HG03025 (cell line): ENCODE data around the gene C1orf74.

Experiments used
- ATAC-seq: cut with Tn5 transposase; IDR thresholded peaks from one replicate; pipeline ENCODE4 v1.9.1; 2021; ENCODE audit warnings: mild to moderate bottlenecking, moderate library complexity; ENCODE audit not compliant: unreplicated experiment, low FRiP score

The C1orf74 gene

GRCh38 chr1:209784265-209785169, at the start of gene C1orf74:
Gene C1orf74, minus strand, starts transcription at chr1:209784559. Its CDS starts 925 bp downstream, at chr1:209783634.
- peak; percentile 99 for ATAC-seq

- ATAC-seq, result no peak
These were observed 47.3 kb upstream of the C1orf74 start for GRCh38 chr1:209831615-209832014.

GRCh38 chr1:209830722-209831121, 46.4 kb upstream of the C1orf74 start:
- ATAC-seq, result no peak

- ATAC-seq, result no peak
These were observed 45.4 kb upstream of the C1orf74 start for GRCh38 chr1:209829716-209830115.

- peak; percentile 93 for ATAC-seq
These were observed 43.3 kb upstream of the C1orf74 start, which contains the start of gene UTP25 for GRCh38 chr1:209827384-209828262. Gene UTP25, plus strand, starts transcription at chr1:209827972. Its CDS starts 92 bp downstream, at chr1:209828064.

- ATAC-seq, result no peak
These were observed 41.5 kb upstream of the C1orf74 start for GRCh38 chr1:209825591-209826434.

- no peak for ATAC-seq
These were observed 39.0 kb upstream of the C1orf74 start for GRCh38 chr1:209823143-209824041.

GRCh38 chr1:209822706-209823105, 38.3 kb upstream of the C1orf74 start:
- ATAC-seq, result no peak

GRCh38 chr1:209820986-209821385, 36.6 kb upstream of the C1orf74 start:
- no peak for ATAC-seq

GRCh38 chr1:209819058-209819457, 34.7 kb upstream of the C1orf74 start:
- no peak for ATAC-seq

- ATAC-seq, result no peak
These were observed 33.3 kb upstream of the C1orf74 start for GRCh38 chr1:209817691-209818090.

- no peak for ATAC-seq
These were observed 32.6 kb upstream of the C1orf74 start for GRCh38 chr1:209816923-209817322.

GRCh38 chr1:209815931-209816341, 31.6 kb upstream of the C1orf74 start:
- ATAC-seq, result no peak

GRCh38 chr1:209815490-209815889, 31.1 kb upstream of the C1orf74 start:
- no peak for ATAC-seq

- no peak for ATAC-seq
These were observed 29.5 kb upstream of the C1orf74 start for GRCh38 chr1:209813902-209814301.

- no peak for ATAC-seq
These were observed 26.4 kb upstream of the C1orf74 start for GRCh38 chr1:209810783-209811182.

- ATAC-seq, result no peak
These were observed 25.3 kb upstream of the C1orf74 start for GRCh38 chr1:209809611-209810010.

GRCh38 chr1:209808059-209808581, 23.8 kb upstream of the C1orf74 start:
- no peak for ATAC-seq

- no peak for ATAC-seq
These were observed 23.1 kb upstream of the C1orf74 start for GRCh38 chr1:209807509-209807908.
